ENCODE results near the gene LCE1B. TPM values are rescaled to one million over a fixed set of nuclear protein-coding genes. Genes with fewer than 3 reads are reported as not detected.

LCE1B gene
- not detected in 2 replicates for total RNA-seq

GRCh38 chr1:152811671-152812070 lies at the start of gene LCE1B:
Gene LCE1B (plus strand): TSS chr1:152811971. CDS start chr1:152812447, 476 bp downstream.

GRCh38 chr1:152774875-152775274 lies 36.9 kb upstream of the LCE1B start, which contains the start of gene LCE1F:
Gene LCE1F (plus strand): TSS chr1:152775140. CDS start chr1:152776372, 1,232 bp downstream.

GRCh38 chr1:152786077-152786476 lies 25.7 kb upstream of the LCE1B start, which contains the start of gene LCE1E:
Gene LCE1E (plus strand): TSS chr1:152786257. CDS start chr1:152787300, 1,043 bp downstream.

GRCh38 chr1:152796421-152796820 lies 15.3 kb upstream of the LCE1B start, which contains the start of gene LCE1D:
Gene LCE1D (plus strand): TSS chr1:152796721. CDS start chr1:152797795, 1,074 bp downstream.

GRCh38 chr1:152806576-152806975 lies 5.2 kb upstream of the LCE1B start, which contains the start of gene LCE1C:
Gene LCE1C (minus strand): TSS chr1:152806651. CDS start chr1:152805478, 1,173 bp downstream.

GRCh38 chr1:152827173-152827572 lies 15.4 kb downstream of the LCE1B start, which contains the start of gene LCE1A:
Gene LCE1A (plus strand): TSS chr1:152827473. CDS start chr1:152827473, 0 bp downstream.

GRCh38 chr1:152842556-152842955 lies 30.8 kb downstream of the LCE1B start, which contains the start of gene LCE6A:
Gene LCE6A (plus strand): TSS chr1:152842856. CDS start chr1:152843521, 665 bp downstream.

GRCh38 chr1:152859696-152860095 lies 47.9 kb downstream of the LCE1B start, which contains the start of gene LCE7A:
Gene LCE7A (plus strand): TSS chr1:152859996. CDS start chr1:152860698, 702 bp downstream.

Other genes with a start within 250 kb of the LCE1B start
- not detected in 2 replicates for gene LCE3E, start 245.2 kb upstream of the LCE1B start, total RNA-seq
- gene LCE3D, start 231.5 kb upstream of the LCE1B start, total RNA-seq: not detected in 2 replicates
- gene LCE3C, start 211.7 kb upstream of the LCE1B start, total RNA-seq: not detected in 2 replicates
- gene LCE3B, start 198.2 kb upstream of the LCE1B start, total RNA-seq: not detected in 2 replicates
- not detected in 2 replicates for gene LCE3A, start 188.9 kb upstream of the LCE1B start, total RNA-seq
- not detected in 2 replicates for gene LCE2D, start 148.6 kb upstream of the LCE1B start, total RNA-seq
- gene LCE2C, start 136.7 kb upstream of the LCE1B start, total RNA-seq: not detected in 2 replicates
- not detected in 2 replicates for gene LCE2B, start 125.8 kb upstream of the LCE1B start, total RNA-seq
- gene LCE2A, start 113.6 kb upstream of the LCE1B start, total RNA-seq: not detected in 2 replicates
- gene LCE4A, start 103.8 kb upstream of the LCE1B start, total RNA-seq: not detected in 2 replicates
- not detected in 2 replicates for gene KPRP, start 53.9 kb upstream of the LCE1B start, total RNA-seq
- gene LCE1F, start 36.8 kb upstream of the LCE1B start, total RNA-seq: not detected in 2 replicates
- gene LCE1E, start 25.7 kb upstream of the LCE1B start, total RNA-seq: not detected in 2 replicates
- gene LCE1D, start 15.2 kb upstream of the LCE1B start, total RNA-seq: not detected in 2 replicates
- gene LCE1C, start 5.3 kb upstream of the LCE1B start, total RNA-seq: not detected in 2 replicates
- gene LCE1A, start 15.5 kb downstream of the LCE1B start, total RNA-seq: not detected in 2 replicates
- not detected in 2 replicates for gene LCE6A, start 30.9 kb downstream of the LCE1B start, total RNA-seq
- gene LCE7A, start 48.0 kb downstream of the LCE1B start, total RNA-seq: not detected in 2 replicates
- gene SMCP, start 66.4 kb downstream of the LCE1B start, total RNA-seq: not detected in 2 replicates
- gene IVL, start 96.6 kb downstream of the LCE1B start, total RNA-seq: not detected in 2 replicates
- not detected in 2 replicates for gene SPRR5, start 135.2 kb downstream of the LCE1B start, total RNA-seq
- not detected in 2 replicates for gene SPRR4, start 158.7 kb downstream of the LCE1B start, total RNA-seq
- gene SPRR1A, start 172.1 kb downstream of the LCE1B start, total RNA-seq: not detected in 2 replicates
- not detected in 2 replicates for gene SPRR3, start 189.8 kb downstream of the LCE1B start, total RNA-seq
- not detected in 2 replicates for gene SPRR1B, start 219.2 kb downstream of the LCE1B start, total RNA-seq
- gene SPRR2D, start 229.1 kb downstream of the LCE1B start, total RNA-seq: not detected in 2 replicates
- not detected in 2 replicates for gene SPRR2A, start 245.5 kb downstream of the LCE1B start, total RNA-seq